ENCODE results near the gene UROC1.

Gene UROC1

DNA sequence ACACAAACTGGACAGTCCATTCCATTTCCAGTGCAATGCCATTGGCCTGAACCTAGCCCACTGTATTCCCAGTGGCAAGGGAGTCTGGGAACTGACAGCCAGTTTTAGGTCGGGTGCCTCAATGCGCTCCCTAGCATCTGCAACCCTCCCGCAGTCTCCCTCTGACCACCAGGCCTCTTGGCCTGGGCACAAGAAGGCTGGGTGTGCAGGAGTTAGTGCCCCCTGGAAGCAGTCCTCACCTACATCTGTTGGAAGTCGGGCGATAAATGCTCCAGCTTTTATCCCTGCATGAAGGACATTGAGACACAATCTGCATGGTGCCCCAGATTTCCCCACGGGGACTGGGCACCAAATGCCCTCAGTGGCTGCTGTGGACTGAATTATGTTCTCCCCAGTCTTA, 28.4 kb upstream of the UROC1 start:
- no peak overlapping the region for H3K4me3 ChIP-seq (ENCODE audit: low read depth, low read length)
- TF ChIP-seq CTCF (IDR thresholded peaks at IDR 0.05; ENCODE audit: low read depth, low read length), result no peak

DNA sequence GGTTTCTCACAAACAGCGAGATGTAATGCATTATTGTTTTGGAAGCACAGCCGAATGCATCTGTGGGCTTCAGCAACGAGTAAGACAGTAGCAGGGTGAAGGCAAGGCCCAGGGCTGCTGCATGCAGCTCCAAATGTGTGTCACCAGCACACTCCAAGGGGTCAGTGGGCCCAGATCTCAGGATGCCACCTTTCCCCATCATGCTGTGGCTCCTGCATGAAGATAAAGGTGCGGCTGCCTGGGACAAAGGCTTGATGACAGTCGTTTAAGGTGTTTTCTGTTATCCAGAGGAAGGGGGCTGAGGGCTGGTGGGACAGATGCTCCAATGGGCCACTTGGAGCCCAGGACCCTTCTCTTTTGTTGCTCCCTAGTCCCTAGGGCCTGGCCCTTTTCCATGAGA, 28.0 kb upstream of the UROC1 start:
- no peak for TF ChIP-seq CTCF (IDR thresholded peaks at IDR 0.05; ENCODE audit: low read depth, low read length)
- H3K4me3 ChIP-seq (ENCODE audit: low read depth, low read length), result no peak overlapping the region

GRCh38 chr3:126544596-126545281, 27.2 kb upstream of the UROC1 start:
- no peak overlapping the region for H3K4me3 ChIP-seq (ENCODE audit: low read depth, low read length)
- TF ChIP-seq CTCF (IDR thresholded peaks at IDR 0.05; ENCODE audit: low read depth, low read length), result no peak

- H3K4me3 ChIP-seq (ENCODE audit: low read depth, low read length), result no peak overlapping the region
These were observed 26.0 kb upstream of the UROC1 start for GRCh38 chr3:126543457-126544061.

DNA sequence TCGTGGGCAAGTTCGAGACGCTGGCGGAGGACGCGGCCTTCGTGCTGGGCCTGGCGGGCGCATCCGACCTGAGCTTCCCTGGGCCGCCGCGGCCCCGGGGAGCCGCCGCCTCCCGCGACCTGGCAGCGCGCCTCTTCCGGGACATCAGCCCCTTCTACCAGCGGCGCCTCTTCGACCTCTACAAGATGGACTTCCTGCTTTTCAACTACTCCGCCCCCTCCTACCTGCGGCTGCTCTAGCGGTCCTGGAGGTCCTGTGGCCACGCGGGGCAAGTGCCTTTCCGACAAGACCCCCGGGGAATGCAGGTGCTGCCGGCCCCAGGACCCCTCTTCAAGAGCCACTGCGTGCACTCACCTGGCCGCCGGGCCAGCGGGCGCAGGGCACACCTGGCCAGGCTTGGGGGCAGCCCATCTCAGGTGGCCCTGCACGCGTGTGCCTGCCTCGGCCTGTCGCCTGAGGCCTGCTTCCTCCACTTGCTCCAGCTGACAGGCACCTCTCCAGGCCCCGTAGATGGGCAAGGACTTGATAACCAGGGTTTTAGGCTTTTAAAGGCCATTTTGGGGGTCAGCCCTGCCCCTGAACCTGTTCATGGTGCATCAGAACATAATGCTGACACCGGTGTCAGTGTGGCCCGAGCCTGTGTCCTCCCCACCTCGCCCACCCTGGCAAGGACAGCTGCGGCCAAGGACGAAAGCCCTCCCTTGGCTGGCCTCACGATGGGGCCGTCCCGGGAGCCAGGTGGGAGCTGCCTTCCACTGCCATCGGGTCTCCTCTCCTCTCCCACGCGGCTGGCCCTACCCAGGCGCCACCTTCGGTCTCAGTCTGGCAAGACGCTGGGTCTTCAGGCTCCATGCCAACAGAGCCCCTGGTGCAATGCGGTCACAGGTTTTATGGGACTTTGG, 25.0 kb upstream of the UROC1 start:
- no peak overlapping the region for H3K4me3 ChIP-seq (ENCODE audit: low read depth, low read length)
- no peak for TF ChIP-seq CTCF (IDR thresholded peaks at IDR 0.05; ENCODE audit: low read depth, low read length)

More at GRCh38 chr3:126543457-126544061, 26.0 kb upstream of the UROC1 start:
- no peak for TF ChIP-seq CTCF (IDR thresholded peaks at IDR 0.05; ENCODE audit: low read depth, low read length)

- no peak overlapping the region for H3K4me3 ChIP-seq (ENCODE audit: low read depth, low read length)
- no peak for TF ChIP-seq CTCF (IDR thresholded peaks at IDR 0.05; ENCODE audit: low read depth, low read length)
These were observed 24.2 kb upstream of the UROC1 start for GRCh38 chr3:126541628-126542339.
